ENCODE data around the gene LRCH3. TPM values are rescaled to one million over a fixed set of nuclear protein-coding genes. Genes with fewer than 3 reads are reported as not detected.

The LRCH3 gene
- total RNA-seq, 1 experiment from 2014 or later: 43.1 TPM

GRCh38 chr3:197750396-197750831 is 40.6 kb upstream of the LRCH3 start:
- DNase-seq: peak; percentile 61
- Histone ChIP-seq H3K79me2 (ENCODE audit: low read length) (peaks cover 54% of the 10 kb centered on the region), H2AFZ (ENCODE audit: low read length) (peak overlapping the region; percentile 95), H3K27me3 (ENCODE audit: low read length) (no peaks in the 10 kb centered on the region), H3F3A (ENCODE audit: low read length, unreplicated experiment) (no peaks in the 10 kb centered on the region), H3K27ac (ENCODE audit: low read length) (peak overlapping the region; percentile 72), H4K20me1 (ENCODE audit: low read length) (peaks cover 19% of the 10 kb centered on the region; the same call in 1 of the 2 replicates), H3K9me3 (ENCODE audit: low read length) (no peaks in the 10 kb centered on the region), H3K9ac (ENCODE audit: low read length) (peak overlapping the region; percentile 89), H3K4me3 (ENCODE audit: low read length) (peak overlapping the region; percentile 74), H3K4me2 (ENCODE audit: low read length) (peak overlapping the region; percentile 80), H3K9me2 (replicated peaks; ENCODE audit: low read length) (no peaks in the 10 kb centered on the region), H3K36me3 (ENCODE audit: low read depth, low read length) (peaks cover 2% of the 10 kb centered on the region; the same call in 1 of the 2 replicates), H3K4me1 (ENCODE audit: insufficient read depth, low read length) (peaks cover 26% of the 10 kb centered on the region)
- TF ChIP-seq EZH2phosphoT487 (IDR thresholded peaks at IDR 0.05; ENCODE audit: borderline replicate concordance, low read length) (no peak), EZH2 (IDR thresholded peaks at IDR 0.05; ENCODE audit: low read length, unreplicated experiment) (no peak), CTCF (conservative IDR thresholded peaks at IDR 0.05; ENCODE audit: low read depth, low read length) (no peak)
- BruUV-seq (replicated peaks): no TSS peak
- ChIA-PET CTCF (interaction anchor here (0.5 to 1.4 kb wide), 2 partner anchors 37 to 151 kb away, joined by 3 read pairs; no protein-coding TSS in a partner anchor), POLR2A (ENCODE audit: unreplicated experiment) (no interaction called here)
- ATAC-seq: peak; percentile 55
- intact Hi-C loops (cut with micrococcal nuclease): loop anchor here (5.0 kb wide), 1 partner anchor 42 kb away; the partner anchor contains the start of gene LRCH3

GRCh38 chr3:197750858-197751737 is 40.0 kb upstream of the LRCH3 start:
- H3K9me3 ChIP-seq (ENCODE audit: low read length): no peaks in the 10 kb centered on the region
- intact Hi-C loops (cut with micrococcal nuclease): loop anchor here (5.0 kb wide), 1 partner anchor 41 kb away; the partner anchor contains the start of gene LRCH3
- H4K20me1 ChIP-seq (ENCODE audit: low read length): peaks cover 19% of the 10 kb centered on the region; the same call in 1 of the 2 replicates
- H3K4me2 ChIP-seq (ENCODE audit: low read length): peak overlapping the region; percentile 80
- peaks cover 2% of the 10 kb centered on the region; the same call in 1 of the 2 replicates for H3K36me3 ChIP-seq (ENCODE audit: low read depth, low read length)
- no peaks in the 10 kb centered on the region for H3F3A ChIP-seq (ENCODE audit: low read length, unreplicated experiment)
- CTCF ChIA-PET: interaction anchor here (0.5 to 1.4 kb wide), 4 partner anchors 18 to 152 kb away, joined by 3 read pairs; no protein-coding TSS in a partner anchor
- BruUV-seq (replicated peaks): TSS peak; percentile 63
- ATAC-seq (peak; percentile 1; the same call in 1 of the 2 replicates), DNase-seq (peak; percentile 29)
- TF ChIP-seq CTCF (conservative IDR thresholded peaks at IDR 0.05; ENCODE audit: low read depth, low read length): no peak
- no peak for TF ChIP-seq EZH2 (IDR thresholded peaks at IDR 0.05; ENCODE audit: low read length, unreplicated experiment)
- no peak for TF ChIP-seq EZH2phosphoT487 (IDR thresholded peaks at IDR 0.05; ENCODE audit: borderline replicate concordance, low read length)
- H3K27me3 ChIP-seq (ENCODE audit: low read length): no peaks in the 10 kb centered on the region
- POLR2A ChIA-PET (ENCODE audit: unreplicated experiment): no interaction called here
- peak overlapping the region; percentile 95 for H2AFZ ChIP-seq (ENCODE audit: low read length)
- peaks cover 60% of the 10 kb centered on the region for H3K79me2 ChIP-seq (ENCODE audit: low read length)
- peaks cover 26% of the 10 kb centered on the region for H3K4me1 ChIP-seq (ENCODE audit: insufficient read depth, low read length)
- H3K27ac ChIP-seq (ENCODE audit: low read length): peak overlapping the region; percentile 72
- H3K4me3 ChIP-seq (ENCODE audit: low read length): peak overlapping the region; percentile 74
- no peaks in the 10 kb centered on the region for H3K9me2 ChIP-seq (replicated peaks; ENCODE audit: low read length)
- H3K9ac ChIP-seq (ENCODE audit: low read length): peak overlapping the region; percentile 89

Measured in PC-3 (cell line).